Measurements from ENCODE around the gene FAM13A.

GRCh38 chr4:89009115-89009514, 47.9 kb downstream of the FAM13A start:
- TF ChIP-seq, protein P1, sequence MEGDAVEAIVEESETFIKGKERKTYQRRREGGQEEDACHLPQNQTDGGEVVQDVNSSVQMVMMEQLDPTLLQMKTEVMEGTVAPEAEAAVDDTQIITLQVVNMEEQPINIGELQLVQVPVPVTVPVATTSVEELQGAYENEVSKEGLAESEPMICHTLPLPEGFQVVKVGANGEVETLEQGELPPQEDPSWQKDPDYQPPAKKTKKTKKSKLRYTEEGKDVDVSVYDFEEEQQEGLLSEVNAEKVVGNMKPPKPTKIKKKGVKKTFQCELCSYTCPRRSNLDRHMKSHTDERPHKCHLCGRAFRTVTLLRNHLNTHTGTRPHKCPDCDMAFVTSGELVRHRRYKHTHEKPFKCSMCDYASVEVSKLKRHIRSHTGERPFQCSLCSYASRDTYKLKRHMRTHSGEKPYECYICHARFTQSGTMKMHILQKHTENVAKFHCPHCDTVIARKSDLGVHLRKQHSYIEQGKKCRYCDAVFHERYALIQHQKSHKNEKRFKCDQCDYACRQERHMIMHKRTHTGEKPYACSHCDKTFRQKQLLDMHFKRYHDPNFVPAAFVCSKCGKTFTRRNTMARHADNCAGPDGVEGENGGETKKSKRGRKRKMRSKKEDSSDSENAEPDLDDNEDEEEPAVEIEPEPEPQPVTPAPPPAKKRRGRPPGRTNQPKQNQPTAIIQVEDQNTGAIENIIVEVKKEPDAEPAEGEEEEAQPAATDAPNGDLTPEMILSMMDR (IDR thresholded peaks at IDR 0.05), result no peak
- TF ChIP-seq POLR2A (IDR thresholded peaks at IDR 0.05), result no peak
